CD4-positive, alpha-beta T cell treated with Interleukin-15 for 4 hours (primary cell): Measurements from ENCODE around the gene TMEM132D.

Experiments used
- DNase-seq: peaks from one replicate; pipeline ENCODE4 v3.0.0-alpha.2; 2020; ENCODE audit warnings: low spot score

TMEM132D gene

DNA sequence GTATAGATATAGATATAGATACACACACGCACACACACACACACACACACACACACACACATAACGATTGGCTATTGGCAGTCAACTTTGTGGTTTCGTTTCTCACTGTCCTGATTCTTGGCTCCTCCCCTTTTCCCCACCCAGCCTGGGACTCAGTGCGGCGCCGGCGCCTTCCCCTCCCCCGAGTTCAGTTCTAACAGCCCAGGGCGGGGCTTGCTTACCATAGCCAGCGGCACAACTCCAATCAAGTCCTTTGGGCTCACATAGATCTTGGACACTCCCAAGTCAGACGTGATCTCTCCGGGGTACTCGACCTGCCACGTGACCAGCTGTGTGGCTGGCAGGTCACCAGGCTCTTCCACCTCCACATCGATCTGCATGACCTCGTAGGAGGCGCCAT is 566.4 kb downstream of the TMEM132D start:
- DNase-seq = no peak

GRCh38 chr12:129335773-129336172 is 568.1 kb downstream of the TMEM132D start:
- DNase-seq = no peak

- DNase-seq = no peak
Observed at GRCh38 chr12:129332286-129332685, 571.5 kb downstream of the TMEM132D start.

DNA sequence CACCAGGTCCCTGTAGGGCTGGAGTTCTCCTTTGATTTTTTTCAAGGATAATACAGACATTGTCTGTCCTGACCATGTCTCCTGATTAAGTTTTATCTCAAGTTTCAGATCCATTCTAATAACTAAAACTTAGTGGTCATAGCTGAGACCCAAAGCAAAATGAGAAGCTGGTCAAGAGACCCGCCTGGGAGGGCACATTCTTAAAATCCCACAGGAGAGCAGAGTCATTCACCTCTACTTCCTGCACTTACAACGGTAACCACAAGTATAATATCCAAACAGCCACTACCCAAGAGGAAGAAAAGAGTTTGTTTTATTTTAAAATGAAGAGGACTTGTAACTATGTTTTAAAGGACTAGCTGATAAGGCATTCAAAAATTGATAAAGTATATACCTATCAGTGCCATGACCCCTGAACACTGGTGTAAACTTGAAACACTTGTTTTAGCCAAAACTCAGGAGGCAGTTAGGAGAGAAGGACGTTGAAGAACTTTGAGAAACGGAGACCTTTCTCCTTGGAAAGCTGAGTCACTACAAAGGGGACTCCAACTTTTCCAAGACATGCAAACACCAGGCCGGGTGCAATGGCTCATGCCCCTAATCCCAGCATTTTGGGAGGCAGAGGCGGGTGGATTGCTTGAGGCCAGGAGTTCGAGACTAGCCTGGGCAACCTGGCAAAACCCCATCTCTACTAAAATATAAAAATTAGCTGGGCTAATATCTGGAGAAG is 572.3 kb downstream of the TMEM132D start:
- DNase-seq = no peak

DNA sequence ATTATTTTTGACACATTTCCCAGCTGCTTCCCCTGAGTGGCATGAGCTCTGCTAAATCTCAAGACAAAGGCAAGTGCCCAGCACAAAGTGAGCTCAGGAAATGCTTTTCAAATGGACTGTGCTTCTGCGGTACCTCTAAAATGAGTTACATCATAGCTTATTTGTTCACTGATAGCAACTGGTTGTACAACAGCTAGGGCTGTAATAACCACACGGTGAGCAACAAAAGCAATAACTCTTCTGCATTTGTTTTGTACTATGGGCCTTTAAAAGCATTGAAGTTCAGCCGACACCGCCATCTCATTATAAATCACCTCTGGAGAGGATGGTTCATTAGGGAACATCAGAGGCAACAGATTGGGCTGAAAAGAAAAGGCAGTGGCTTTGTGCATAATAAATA is 575.6 kb downstream of the TMEM132D start:
- no peak for DNase-seq

DNA sequence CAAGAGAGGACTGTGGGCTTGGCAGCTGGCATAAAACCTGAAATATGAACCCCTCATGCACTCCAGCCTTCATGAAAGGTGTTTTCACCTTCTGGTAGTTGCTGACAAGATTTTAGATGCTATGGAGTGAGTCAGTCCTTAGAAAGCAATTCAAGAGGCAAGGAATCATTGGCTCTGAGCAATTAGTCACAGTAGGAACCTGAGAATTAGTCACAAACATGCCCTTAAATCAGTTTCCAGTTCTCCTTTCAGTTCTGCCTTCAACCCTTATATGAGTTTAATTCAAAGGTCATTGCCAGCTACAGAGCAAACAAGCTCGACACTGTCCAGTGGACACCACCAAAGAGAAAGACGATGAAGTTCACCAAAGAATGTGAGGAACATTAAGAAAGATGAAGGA is 578.3 kb downstream of the TMEM132D start:
- no peak for DNase-seq

- no peak for DNase-seq
Observed at GRCh38 chr12:129312048-129312447, 591.8 kb downstream of the TMEM132D start.

DNA sequence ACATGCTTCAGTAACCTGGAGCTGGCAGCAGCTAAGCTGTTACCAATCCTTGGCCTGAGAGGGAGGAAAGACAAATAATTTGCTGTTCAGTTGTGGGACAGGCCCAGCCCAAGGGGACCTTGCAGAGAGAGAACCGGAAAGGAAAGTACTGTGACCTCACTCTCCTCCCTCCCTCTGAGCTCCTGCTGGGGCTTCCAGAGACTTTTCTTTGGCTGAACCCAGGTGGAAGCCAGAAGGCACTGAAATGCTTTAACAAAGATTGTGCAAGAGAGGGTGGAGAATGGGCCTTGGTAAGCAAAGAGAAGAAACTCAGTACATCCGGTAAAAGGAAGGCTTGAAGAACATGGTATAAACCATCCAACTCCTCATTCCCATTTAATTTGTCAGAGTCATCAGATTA is 593.5 kb downstream of the TMEM132D start:
- DNase-seq = no peak

DNA sequence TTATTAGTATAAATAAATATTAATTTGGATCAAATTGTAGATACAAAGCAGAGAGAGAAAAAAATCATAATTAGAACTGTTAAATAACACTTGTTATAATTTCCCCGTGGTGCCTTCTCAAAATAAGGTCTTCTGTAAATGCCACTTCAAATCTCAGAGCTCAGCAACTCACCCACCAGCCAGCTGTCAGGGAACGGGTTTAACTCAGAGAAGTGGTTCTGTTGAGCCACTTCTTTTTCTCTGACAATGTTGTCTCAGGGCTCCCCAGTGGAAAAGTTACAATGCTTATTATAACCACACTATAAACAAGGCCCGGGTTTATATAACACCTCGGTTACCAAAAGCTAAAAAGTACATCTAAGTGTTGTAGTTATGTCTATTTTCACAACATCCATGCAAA is 598.0 kb downstream of the TMEM132D start:
- no peak for DNase-seq

GRCh38 chr12:129304529-129304928 is 599.3 kb downstream of the TMEM132D start:
- no peak for DNase-seq

- no peak for DNase-seq
Observed at GRCh38 chr12:129300011-129300410, 603.8 kb downstream of the TMEM132D start.

DNA sequence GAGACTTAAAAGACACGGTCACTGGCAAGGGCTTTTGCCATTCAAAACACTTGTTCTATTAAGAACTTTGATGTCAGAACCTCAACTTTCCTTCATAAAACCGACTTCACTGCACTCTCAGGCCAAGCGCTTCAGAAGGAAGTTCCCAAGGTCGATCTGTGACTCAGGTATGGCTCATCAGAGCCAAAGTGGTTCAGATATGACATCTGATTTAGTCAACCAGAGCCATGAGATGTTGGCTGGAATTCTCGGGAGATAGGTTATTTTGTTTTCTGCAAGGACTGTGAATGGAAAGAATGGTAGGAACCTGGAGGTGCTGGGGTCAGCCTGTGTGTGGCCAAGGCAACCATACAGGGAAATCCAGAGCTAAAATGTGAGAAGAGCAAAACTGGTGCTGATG is 604.9 kb downstream of the TMEM132D start:
- DNase-seq = no peak

GRCh38 chr12:129296671-129297070 is 607.2 kb downstream of the TMEM132D start:
- DNase-seq = no peak

GRCh38 chr12:129294868-129295267 is 609.0 kb downstream of the TMEM132D start:
- no peak for DNase-seq

- DNase-seq = no peak
Observed at GRCh38 chr12:129279771-129280170, 624.1 kb downstream of the TMEM132D start.

DNA sequence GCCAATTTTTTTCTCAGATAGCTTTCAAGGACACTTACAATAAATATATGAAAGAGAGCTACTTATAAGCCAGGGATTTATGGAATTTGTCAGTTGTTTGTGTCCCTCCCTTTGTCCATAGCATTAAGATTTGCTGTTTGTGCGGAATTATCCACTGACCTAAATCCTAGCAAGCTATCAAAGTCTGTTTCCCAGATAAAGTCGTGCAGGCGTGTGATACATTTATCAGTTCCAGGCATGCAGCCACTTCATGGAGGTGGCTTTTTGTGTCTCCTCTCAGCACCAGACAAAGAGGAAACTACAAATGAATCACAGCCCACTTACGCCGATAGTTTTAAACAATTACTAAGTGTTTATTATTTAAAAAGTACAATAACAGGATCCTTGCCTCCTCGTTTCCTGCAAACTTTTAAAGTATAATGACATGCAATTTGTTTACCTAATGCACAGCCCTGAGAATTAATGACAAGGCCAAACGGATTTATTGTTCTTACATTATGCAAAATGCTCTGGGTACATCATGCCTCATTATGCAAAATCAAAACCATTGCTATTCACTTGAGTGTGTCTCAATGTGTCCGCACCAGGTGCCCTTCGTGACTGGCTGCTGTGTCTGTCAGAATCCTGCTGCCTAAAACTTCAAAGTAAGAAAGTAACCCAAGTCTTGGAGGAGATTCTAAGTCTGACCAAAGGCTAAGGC is 627.3 kb downstream of the TMEM132D start:
- no peak for DNase-seq

DNA sequence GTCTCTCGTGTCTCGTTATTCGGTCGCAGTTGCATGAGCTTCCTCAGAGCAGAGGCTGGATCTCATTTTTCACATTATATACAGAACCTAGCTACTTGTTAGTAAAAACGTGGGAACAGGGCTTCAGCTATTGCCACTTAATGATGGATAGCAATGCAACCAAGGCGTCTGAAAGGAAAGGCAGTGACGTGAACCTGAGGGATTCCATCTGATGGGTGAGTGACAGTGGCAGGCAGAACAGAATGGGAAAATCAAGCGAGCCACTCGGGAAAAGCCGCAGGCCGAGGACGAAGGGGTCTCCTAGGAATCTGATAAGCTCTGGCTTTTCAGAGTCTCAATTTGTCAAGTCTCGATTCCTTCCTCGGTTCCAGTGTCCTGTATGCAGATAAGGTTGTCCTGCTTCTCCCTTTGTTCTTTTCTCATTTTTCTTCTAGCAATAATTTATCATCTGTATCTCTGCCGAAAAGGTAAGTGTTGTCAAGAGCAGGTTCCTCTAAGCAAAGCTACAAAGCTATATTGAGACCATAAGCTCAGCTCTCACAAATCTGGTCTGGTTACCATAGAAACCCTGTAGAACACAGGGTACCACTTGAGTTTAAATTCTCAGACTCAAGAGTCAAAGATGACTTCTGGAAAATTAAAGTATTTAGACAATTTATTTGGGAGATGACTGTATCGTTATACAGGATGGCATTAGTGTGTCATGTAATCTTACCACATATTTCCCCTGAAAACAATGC is 633.9 kb downstream of the TMEM132D start:
- no peak for DNase-seq

DNA sequence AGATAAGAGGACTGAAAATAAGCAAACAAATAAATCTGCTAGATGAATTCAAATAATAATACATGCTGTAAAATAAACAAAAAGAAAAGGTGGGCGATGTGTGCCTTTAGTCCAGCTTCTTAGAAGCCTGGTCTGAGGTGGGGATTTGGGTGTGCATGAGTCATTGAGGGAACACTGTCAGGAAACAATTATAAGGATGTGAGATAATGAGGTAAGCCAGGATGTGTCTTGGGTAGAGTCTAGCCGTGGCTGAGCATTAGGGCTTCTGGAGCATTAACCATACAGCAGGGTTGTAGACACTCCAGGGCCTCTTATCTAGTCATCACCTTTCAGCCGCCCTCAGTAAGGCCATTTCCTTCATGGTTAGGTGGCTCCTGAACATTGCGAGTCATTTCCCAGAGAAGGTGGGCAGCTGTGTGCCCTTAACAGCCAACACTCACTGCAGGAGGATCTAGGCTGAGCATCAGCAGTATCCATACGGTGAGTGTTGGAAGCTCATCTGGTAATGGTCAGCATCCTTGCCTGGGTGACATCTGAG is 645.0 kb downstream of the TMEM132D start:
- DNase-seq = no peak

DNA sequence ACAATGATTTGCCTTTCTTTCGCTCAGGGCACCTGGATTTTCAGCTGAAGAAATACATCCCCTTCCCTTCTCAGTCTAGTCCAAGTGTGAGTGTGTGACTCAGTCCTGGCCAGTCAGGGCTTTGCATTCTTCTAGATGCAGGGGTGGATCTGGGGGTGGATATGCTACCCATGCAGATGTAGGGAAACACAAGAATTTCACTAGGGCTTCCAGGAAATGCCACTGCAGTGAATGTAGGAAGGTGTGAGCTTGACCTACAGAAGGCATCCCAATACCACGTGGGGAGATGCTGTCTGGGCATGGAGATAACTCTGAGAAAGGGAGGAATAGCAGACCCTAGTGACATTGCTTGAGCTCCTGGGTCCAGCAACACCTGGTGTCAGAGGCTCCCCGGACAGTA is 646.3 kb downstream of the TMEM132D start:
- no peak for DNase-seq

DNA sequence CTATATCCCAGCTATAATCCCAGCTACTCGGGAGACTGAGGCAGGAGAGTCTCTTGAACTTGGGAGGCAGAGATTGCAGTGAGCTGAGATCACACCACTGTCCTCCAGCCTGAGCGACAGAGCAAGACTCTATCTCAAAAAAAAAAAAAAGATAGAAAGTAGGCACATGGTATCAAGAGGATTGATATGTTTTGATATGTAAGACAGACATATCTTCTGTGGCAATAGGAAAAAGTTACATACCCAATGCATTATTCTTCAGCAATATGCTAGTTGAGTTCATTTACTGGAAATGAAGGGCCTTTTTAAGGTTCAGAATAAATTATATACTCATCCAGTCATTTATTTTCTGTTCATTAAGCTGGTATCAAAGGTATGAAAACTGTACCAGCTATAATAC is 657.2 kb downstream of the TMEM132D start:
- DNase-seq = no peak

- DNase-seq = no peak
Observed at GRCh38 chr12:129245769-129246168, 658.1 kb downstream of the TMEM132D start.

DNA sequence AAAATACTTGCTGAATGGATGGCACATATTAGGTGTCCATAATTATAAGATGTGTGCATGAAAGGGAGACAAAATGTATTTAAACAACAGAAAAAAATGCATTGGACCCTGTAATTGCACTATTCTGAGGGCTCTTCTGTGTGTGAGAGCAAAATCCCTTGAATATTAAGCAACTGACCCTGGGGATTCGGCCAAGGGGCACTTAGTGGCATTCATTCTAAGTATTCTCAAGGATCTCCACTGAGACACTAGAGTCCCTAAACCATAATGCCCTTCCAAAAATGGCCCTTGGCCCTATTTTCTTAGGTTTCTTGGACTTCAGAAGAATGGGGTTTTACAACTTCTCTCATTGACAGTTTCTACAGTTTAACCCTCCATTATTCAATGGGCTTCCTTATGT is 662.0 kb downstream of the TMEM132D start:
- DNase-seq = no peak

DNA sequence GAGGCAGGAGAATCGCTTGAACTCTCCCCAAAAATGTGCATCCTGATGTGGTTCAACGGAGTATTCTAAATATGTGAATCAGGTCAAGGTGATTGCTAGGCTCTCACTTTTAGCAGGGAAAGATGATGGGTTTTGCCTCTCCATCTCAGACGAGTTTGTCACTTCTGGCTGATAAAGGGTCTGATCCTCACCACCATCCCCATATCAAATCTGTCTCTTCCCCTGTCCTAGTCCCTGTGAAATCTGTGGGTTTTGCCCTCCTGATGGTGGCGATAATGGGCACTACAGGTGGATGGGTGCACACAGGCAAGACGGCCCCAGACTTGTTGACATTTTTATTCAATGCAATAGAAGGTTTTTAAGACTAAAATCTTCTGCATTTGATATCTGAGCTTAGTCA is 665.9 kb downstream of the TMEM132D start:
- no peak for DNase-seq
